Activated CD4-positive, alpha-beta memory T cell treated with anti-CD3 and anti-CD28 coated beads, Interleukin-2, amount 10 ng/mL, durations not matched to agents 7 days and 5 days (primary cell): ENCODE results near the gene TSPEAR. TPM values are rescaled to one million over a fixed set of nuclear protein-coding genes. Genes with fewer than 3 reads are reported as not detected.
"Not testable (repeated sequence)": the region's sequence is repeated elsewhere in the genome, so short reads cannot be mapped to it uniquely, and the experiment has no call there.

ENCODE experiments used
- CTCF ChIA-PET: fragments of 350-600 bp; sonication (Branson Sonifier 250); formaldehyde crosslinking; loops from one replicate; lab custom pipeline; 2021; ENCODE audit warnings: antibody characterized with exemption, inconsistent platforms; lab: Charles Lee
- POLR2A ChIA-PET: fragments of 350-600 bp; sonication (Branson Sonifier 250); formaldehyde crosslinking; loops from one replicate; lab custom pipeline; 2021; ENCODE audit warnings: antibody characterized with exemption; lab: Charles Lee
- DNase-seq: peaks from one replicate; pipeline ENCODE4 v3.0.0-alpha.2; 2020
- H3K27ac Mint-ChIP-seq: one replicate; pipeline ENCODE4 v1.8.0; 2021; ENCODE audit warnings: mild to moderate bottlenecking, mixed read lengths
- H3K27me3 Mint-ChIP-seq: one replicate; pipeline ENCODE4 v1.8.0; 2021; ENCODE audit warnings: mixed read lengths
- H3K36me3 Mint-ChIP-seq: one replicate; pipeline ENCODE4 v1.8.0; 2021; ENCODE audit warnings: low read depth, mixed read lengths
- H3K4me1 Mint-ChIP-seq: one replicate; pipeline ENCODE4 v1.8.0; 2021; ENCODE audit warnings: mixed read lengths
- H3K4me3 Mint-ChIP-seq: one replicate; pipeline ENCODE4 v1.8.0; 2021; ENCODE audit warnings: mild to moderate bottlenecking, mixed read lengths
- H3K9me3 Mint-ChIP-seq: one replicate; pipeline ENCODE4 v1.8.0; 2021; ENCODE audit warnings: mixed read lengths
- total RNA-seq, 2 experiments: library from RNA; stranded (reverse); gene quantifications; one replicate each; pipeline ENCODE4 v1.2.3, GENCODE V29; 2021

The TSPEAR gene
- total RNA-seq, 2 experiments from 2014 or later, result not detected

GRCh38 chr21:44590897-44591800 is 120.2 kb downstream of the TSPEAR start:
- POLR2A ChIA-PET, result not testable (repeated sequence)

DNA sequence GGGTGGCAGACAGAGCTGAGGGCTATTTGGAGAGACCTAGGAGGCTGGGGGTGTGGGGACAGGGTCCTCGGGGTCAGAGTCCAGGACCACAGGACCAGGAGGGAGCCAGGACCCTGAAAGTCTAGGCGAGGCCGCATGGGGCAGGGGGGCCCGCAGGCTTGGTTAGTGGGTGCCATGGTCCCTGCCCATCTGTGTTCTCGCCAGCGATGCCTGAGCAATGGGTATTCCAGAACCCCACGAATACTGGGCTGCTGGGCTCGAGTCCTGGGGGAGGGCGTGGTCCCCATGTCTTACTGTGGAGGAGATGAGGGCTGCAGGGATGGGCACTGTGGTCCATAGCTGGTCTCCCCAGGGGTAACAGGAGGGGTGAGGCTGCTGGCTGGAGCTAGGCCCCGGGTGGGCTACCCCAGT is 121.1 kb downstream of the TSPEAR start:
- no peak for DNase-seq
- H3K4me1 Mint-ChIP-seq, result peaks cover under 1% of the 10 kb centered on the region
- H3K4me3 Mint-ChIP-seq, result no peak overlapping the region
- ChIA-PET CTCF (no interaction called here), POLR2A (no interaction called here)
- no peak overlapping the region for H3K27ac Mint-ChIP-seq
- no peaks in the 10 kb centered on the region for H3K36me3 Mint-ChIP-seq
- H3K27me3 Mint-ChIP-seq, result peaks cover 31% of the 10 kb centered on the region
- H3K9me3 Mint-ChIP-seq, result no peaks in the 10 kb centered on the region

More at GRCh38 chr21:44590897-44591800, 120.2 kb downstream of the TSPEAR start:
- DNase-seq, CTCF ChIA-PET, H3K4me1 Mint-ChIP-seq, H3K4me3 Mint-ChIP-seq, H3K36me3 Mint-ChIP-seq, H3K27ac Mint-ChIP-seq, H3K9me3 Mint-ChIP-seq: not testable (repeated sequence)
- H3K27me3 Mint-ChIP-seq, result peaks cover 23% of the 10 kb centered on the region

- Mint-ChIP-seq H3K4me3 (no peak overlapping the region), H3K36me3 (no peaks in the 10 kb centered on the region), H3K27ac (no peak overlapping the region), H3K4me1 (peaks cover 2% of the 10 kb centered on the region), H3K27me3 (peaks cover 33% of the 10 kb centered on the region), H3K9me3 (no peaks in the 10 kb centered on the region)
- no peak for DNase-seq
- POLR2A ChIA-PET, result no interaction called here
- CTCF ChIA-PET, result no interaction called here
These were observed 121.6 kb downstream of the TSPEAR start for GRCh38 chr21:44589586-44590305.

GRCh38 chr21:44589094-44589493 is 122.3 kb downstream of the TSPEAR start:
- CTCF ChIA-PET, result no interaction called here
- Mint-ChIP-seq H3K9me3 (no peaks in the 10 kb centered on the region), H3K4me3 (no peak overlapping the region), H3K4me1 (peaks cover 6% of the 10 kb centered on the region), H3K27ac (no peak overlapping the region), H3K27me3 (peaks cover 34% of the 10 kb centered on the region), H3K36me3 (no peaks in the 10 kb centered on the region)
- DNase-seq, result no peak
- POLR2A ChIA-PET, result no interaction called here

GRCh38 chr21:44585892-44586291 is 125.5 kb downstream of the TSPEAR start:
- peaks cover 37% of the 10 kb centered on the region for H3K27me3 Mint-ChIP-seq
- no peak for DNase-seq
- H3K36me3 Mint-ChIP-seq, result peaks cover 3% of the 10 kb centered on the region
- POLR2A ChIA-PET, result no interaction called here
- peaks cover 8% of the 10 kb centered on the region for H3K9me3 Mint-ChIP-seq
- no peak overlapping the region for H3K4me3 Mint-ChIP-seq
- no peak overlapping the region for H3K27ac Mint-ChIP-seq
- CTCF ChIA-PET, result no interaction called here
- peaks cover 13% of the 10 kb centered on the region for H3K4me1 Mint-ChIP-seq

DNA sequence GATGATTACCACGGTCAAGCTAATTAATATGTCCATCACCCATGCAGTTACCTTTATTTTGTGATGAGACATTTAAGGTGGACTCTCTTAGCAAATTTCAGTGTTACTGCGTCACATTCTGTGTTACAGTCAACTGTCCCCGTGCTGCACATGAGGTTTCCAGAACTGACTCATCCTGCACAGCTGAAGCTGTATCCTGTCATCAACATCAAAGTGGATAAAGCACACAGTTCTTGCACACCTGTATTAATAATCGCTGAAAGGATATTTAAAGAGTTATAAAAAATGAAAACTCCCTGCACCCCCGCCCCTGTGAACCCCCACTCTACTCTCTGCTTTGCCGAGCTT is 127.6 kb downstream of the TSPEAR start:
- CTCF ChIA-PET, result no interaction called here

GRCh38 chr21:44583089-44583799 is 128.1 kb downstream of the TSPEAR start:
- H3K9me3 Mint-ChIP-seq, result peaks cover 18% of the 10 kb centered on the region
- H3K36me3 Mint-ChIP-seq, result peaks cover 3% of the 10 kb centered on the region
- no peak overlapping the region for H3K4me3 Mint-ChIP-seq
- ChIA-PET POLR2A (interaction anchor here (1.3 to 2.3 kb wide), 2 partner anchors 36 to 188 kb away, joined by 3 to 6 read pairs; no protein-coding TSS in a partner anchor), CTCF (no interaction called here)
- H3K4me1 Mint-ChIP-seq, result peaks cover 13% of the 10 kb centered on the region
- peaks cover 34% of the 10 kb centered on the region for H3K27me3 Mint-ChIP-seq
- DNase-seq, result no peak
- H3K27ac Mint-ChIP-seq, result no peak overlapping the region

More for the DNA sequence above, 127.6 kb downstream of the TSPEAR start:
- Mint-ChIP-seq H3K27ac (no peak overlapping the region), H3K4me3 (no peak overlapping the region), H3K4me1 (peaks cover 13% of the 10 kb centered on the region), H3K27me3 (peaks cover 34% of the 10 kb centered on the region), H3K9me3 (peaks cover 15% of the 10 kb centered on the region), H3K36me3 (peaks cover 3% of the 10 kb centered on the region)
- POLR2A ChIA-PET, result interaction anchor here (1.3 to 2.3 kb wide), 2 partner anchors 35 to 188 kb away, joined by 3 to 6 read pairs; no protein-coding TSS in a partner anchor
- peak; percentile 46 for DNase-seq

DNA sequence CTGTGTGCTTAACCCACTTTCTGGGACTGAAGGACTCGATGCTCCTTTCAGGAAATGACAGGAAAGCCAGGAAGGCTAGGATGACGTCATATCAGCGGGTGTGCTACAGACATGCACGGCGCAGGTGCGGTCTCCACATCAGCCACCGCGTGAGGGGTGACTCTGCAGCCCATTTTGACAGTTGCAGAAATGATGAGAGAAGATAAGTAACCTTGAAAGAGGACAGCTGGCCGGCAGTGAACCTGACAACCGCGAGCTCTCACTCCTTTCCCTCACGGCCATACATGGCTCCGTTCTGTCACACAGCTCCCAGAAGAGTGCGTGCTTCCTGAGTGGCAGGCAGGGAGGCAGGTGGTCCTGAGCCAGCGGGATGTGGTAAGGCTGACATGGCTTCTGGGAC is 129.3 kb downstream of the TSPEAR start:
- peaks cover 13% of the 10 kb centered on the region for H3K4me1 Mint-ChIP-seq
- peaks cover 6% of the 10 kb centered on the region for H3K36me3 Mint-ChIP-seq
- peaks cover 26% of the 10 kb centered on the region for H3K9me3 Mint-ChIP-seq
- no peak for DNase-seq
- no peak overlapping the region for H3K27ac Mint-ChIP-seq
- POLR2A ChIA-PET, result interaction anchor here (0.8 kb wide), 1 partner anchor 35 kb away, joined by 3 read pairs; no protein-coding TSS in a partner anchor
- CTCF ChIA-PET, result no interaction called here
- no peak overlapping the region for H3K4me3 Mint-ChIP-seq
- peaks cover 24% of the 10 kb centered on the region for H3K27me3 Mint-ChIP-seq

- Mint-ChIP-seq H3K27ac (no peak overlapping the region), H3K4me3 (no peak overlapping the region), H3K27me3 (peaks cover 16% of the 10 kb centered on the region), H3K4me1 (peaks cover 13% of the 10 kb centered on the region), H3K36me3 (peaks cover 6% of the 10 kb centered on the region), H3K9me3 (peaks cover 31% of the 10 kb centered on the region)
- ChIA-PET CTCF (no interaction called here), POLR2A (no interaction called here)
- no peak for DNase-seq
These were observed 130.2 kb downstream of the TSPEAR start for GRCh38 chr21:44581158-44581557.

DNA sequence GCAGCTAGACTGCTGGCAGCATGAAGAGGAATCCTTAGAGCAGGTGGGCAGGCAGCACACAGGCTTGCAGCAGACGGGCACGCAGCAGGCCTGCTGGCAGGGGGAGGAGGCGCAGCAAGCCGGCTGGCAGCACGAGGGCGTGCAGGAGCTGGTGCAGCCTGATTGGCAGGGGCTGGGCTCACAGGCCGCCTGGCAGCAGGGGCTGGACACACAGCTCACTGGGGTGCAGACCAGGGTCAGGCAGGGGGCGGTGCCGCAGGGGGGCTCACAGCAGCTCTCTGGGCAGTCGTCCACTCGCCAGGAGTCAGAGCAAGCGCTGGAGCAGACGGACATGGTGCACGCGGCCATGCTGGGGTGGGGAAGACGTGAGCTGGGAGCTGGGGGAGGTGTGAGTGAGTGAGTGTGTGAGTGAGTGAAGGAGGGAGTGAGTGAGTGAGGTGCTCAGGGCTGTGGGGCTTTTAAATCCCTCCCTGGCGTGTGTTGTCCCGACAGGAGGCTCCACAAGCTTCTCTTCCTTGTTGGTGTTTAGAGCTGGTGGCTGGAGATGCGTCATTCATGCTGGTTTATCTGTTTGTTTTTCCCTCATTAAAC is 131.0 kb downstream of the TSPEAR start, which contains the start of gene KRTAP10-5:
TSS of gene KRTAP10-5 (minus strand) at position 374 of the 591 bp plus-strand sequence. CDS start at position 348, 26 bp downstream.
- POLR2A ChIA-PET, H3K4me3 Mint-ChIP-seq, H3K27me3 Mint-ChIP-seq, H3K36me3 Mint-ChIP-seq, DNase-seq, CTCF ChIA-PET, H3K27ac Mint-ChIP-seq: not testable (repeated sequence)
- Mint-ChIP-seq H3K9me3 (peaks cover 35% of the 10 kb centered on the region), H3K4me1 (peaks cover 13% of the 10 kb centered on the region)

- Mint-ChIP-seq H3K27me3 (peaks cover 6% of the 10 kb centered on the region), H3K4me1 (peaks cover 13% of the 10 kb centered on the region), H3K27ac (no peak overlapping the region), H3K9me3 (peaks cover 35% of the 10 kb centered on the region), H3K4me3 (no peak overlapping the region), H3K36me3 (peaks cover 6% of the 10 kb centered on the region)
- POLR2A ChIA-PET, result no interaction called here
- DNase-seq, result no peak
- CTCF ChIA-PET, result no interaction called here
These were observed 131.6 kb downstream of the TSPEAR start for GRCh38 chr21:44579833-44580144.

DNA sequence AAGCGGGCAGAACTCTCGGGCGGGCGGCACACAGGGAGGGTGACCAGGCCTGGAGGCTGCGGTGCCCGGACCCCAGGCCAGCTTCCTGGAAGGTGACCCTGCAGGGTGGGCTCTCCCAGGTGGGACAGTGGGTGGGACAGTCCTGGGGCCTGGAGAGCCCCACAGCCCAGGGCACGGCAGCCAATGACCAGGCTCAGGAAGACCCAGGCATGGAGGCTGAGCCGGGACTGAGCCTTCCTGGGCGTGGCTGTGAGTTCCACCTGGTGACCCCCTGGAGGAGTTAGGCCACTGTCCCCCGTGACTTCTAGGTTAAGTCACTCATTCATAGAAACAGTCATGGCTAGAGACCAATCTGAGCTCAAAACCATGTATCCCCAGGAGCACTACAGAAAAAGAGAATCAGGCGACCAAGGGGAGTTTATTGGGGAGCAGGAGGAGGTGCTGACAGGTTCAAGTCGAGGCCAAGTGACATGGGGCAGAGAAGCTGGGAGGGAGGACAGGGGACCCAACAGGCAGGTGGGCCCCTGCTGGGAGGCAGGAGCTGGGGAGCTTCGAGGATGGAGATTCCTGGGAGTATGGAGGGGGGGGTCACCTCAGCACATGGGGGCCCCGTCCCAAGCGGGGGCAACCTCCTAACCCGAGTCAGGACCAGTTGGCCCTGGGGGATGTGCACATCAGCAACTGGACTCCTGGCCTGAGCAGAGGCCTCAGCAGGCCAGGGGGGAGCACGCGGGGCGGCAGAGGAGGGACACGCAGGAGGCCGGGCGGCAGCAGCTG is 132.1 kb downstream of the TSPEAR start:
- H3K27ac Mint-ChIP-seq, result no peak overlapping the region
- H3K4me3 Mint-ChIP-seq, result no peak overlapping the region
- POLR2A ChIA-PET, result no interaction called here
- H3K4me1 Mint-ChIP-seq, result peaks cover 10% of the 10 kb centered on the region
- peaks cover 6% of the 10 kb centered on the region for H3K36me3 Mint-ChIP-seq
- CTCF ChIA-PET, result no interaction called here
- peaks cover 5% of the 10 kb centered on the region for H3K27me3 Mint-ChIP-seq
- no peak for DNase-seq
- peaks cover 35% of the 10 kb centered on the region for H3K9me3 Mint-ChIP-seq
